ENCODE measurements around the gene PSG7. TPM values are rescaled to one million over a fixed set of nuclear protein-coding genes. Genes with fewer than 3 reads are reported as not detected.
"Not testable (repeated sequence)": the region's sequence is repeated elsewhere in the genome, so short reads cannot be mapped to it uniquely, and the experiment has no call there.

Gene PSG7
- total and polyA plus RNA-seq, 8 donors = not detected

- intact Hi-C loops (cut with DNase I; ENCODE audit: low total_unique reads) = no loop called here
Measured at GRCh38 chr19:42926781-42927180, 10.2 kb downstream of the PSG7 start.

GRCh38 chr19:42923106-42923505 is 13.9 kb downstream of the PSG7 start:
- H3K9me3 ChIP-seq; H3K27me3 ChIP-seq; H3K4me1 ChIP-seq; H3K36me3 ChIP-seq; H3K27ac ChIP-seq; H3K4me3 ChIP-seq; intact Hi-C loops (cut with DNase I; ENCODE audit: low total_unique reads): not testable (repeated sequence)
- TF ChIP-seq CTCF (IDR thresholded peaks at IDR 0.05) = peak in 2 of 7 experiments; percentile 23 to 24
- DNase-seq = peak in 1 of 2 donors; percentile 12
- 46 to 53% (median 52%) methylated on average over 9 of the region's 9 CpGs for WGBS, 5 donors

More at GRCh38 chr19:42926781-42927180, 10.2 kb downstream of the PSG7 start:
- Histone ChIP-seq H3K4me1 (no peaks in the 10 kb centered on the region), H3K4me3 (no peak overlapping the region), H3K36me3 (no peaks in the 10 kb centered on the region), H3K9me3 (no peaks in the 10 kb centered on the region), H3K27ac (no peak overlapping the region), H3K27me3 (peaks cover 0 to 7% (median 0%) of the 10 kb centered on the region in 3 donors)
- WGBS, 5 donors = 44 to 55% (median 52%) methylated on average over 2 of the region's 2 CpGs
- TF ChIP-seq CTCF (IDR thresholded peaks at IDR 0.05) (no peak), EP300 (IDR thresholded peaks at IDR 0.05) (no peak), POLR2A (IDR thresholded peaks at IDR 0.05) (no peak), POLR2AphosphoS5 (IDR thresholded peaks at IDR 0.05) (no peak)
- DNase-seq = no peak

- intact Hi-C loops (cut with DNase I; ENCODE audit: low total_unique reads); H3K4me1 ChIP-seq; H3K9me3 ChIP-seq; DNase-seq; H3K27ac ChIP-seq; H3K36me3 ChIP-seq; H3K4me3 ChIP-seq; H3K27me3 ChIP-seq: not testable (repeated sequence)
Measured at GRCh38 chr19:42920971-42921370, 16.0 kb downstream of the PSG7 start.

GRCh38 chr19:42919757-42920079 is 17.3 kb downstream of the PSG7 start:
- 9 to 24% (median 12%) methylated on average over 3 of the region's 3 CpGs for WGBS, 5 donors

GRCh38 chr19:42919070-42919756 is 17.8 kb downstream of the PSG7 start:
- H3K36me3 ChIP-seq; H3K4me1 ChIP-seq; H3K27me3 ChIP-seq; DNase-seq; H3K9me3 ChIP-seq; intact Hi-C loops (cut with DNase I; ENCODE audit: low total_unique reads); H3K27ac ChIP-seq; H3K4me3 ChIP-seq: not testable (repeated sequence)
- 66 to 77% (median 72%) methylated on average over 23 to 26 of the region's 26 CpGs for WGBS, 5 donors

More at GRCh38 chr19:42919757-42920079, 17.3 kb downstream of the PSG7 start:
- Histone ChIP-seq H3K4me1 (no peaks in the 10 kb centered on the region), H3K9me3 (no peaks in the 10 kb centered on the region), H3K4me3 (no peak overlapping the region), H3K27ac (no peak overlapping the region), H3K27me3 (no peaks in the 10 kb centered on the region), H3K36me3 (no peaks in the 10 kb centered on the region)
- TF ChIP-seq EP300 (IDR thresholded peaks at IDR 0.05) (no peak), POLR2AphosphoS5 (IDR thresholded peaks at IDR 0.05) (no peak)
- no peak for DNase-seq
- intact Hi-C loops (cut with DNase I; ENCODE audit: low total_unique reads) = no loop called here

GRCh38 chr19:42918377-42919069 is 18.5 kb downstream of the PSG7 start:
- 74 to 84% (median 81%) methylated on average over 10 to 15 of the region's 15 CpGs for WGBS, 5 donors
- intact Hi-C loops (cut with DNase I; ENCODE audit: low total_unique reads); DNase-seq: not testable (repeated sequence)

GRCh38 chr19:42917634-42918033 is 19.4 kb downstream of the PSG7 start, which contains the start of gene PSG6:
TSS of gene PSG6 (minus strand) at chr19:42917894. CDS start at chr19:42917792, 102 bp downstream.
- H3K9me3 ChIP-seq; H3K4me3 ChIP-seq; H3K27me3 ChIP-seq; H3K27ac ChIP-seq; H3K4me1 ChIP-seq; DNase-seq; intact Hi-C loops (cut with DNase I; ENCODE audit: low total_unique reads); H3K36me3 ChIP-seq: not testable (repeated sequence)
- 38 to 68% (median 50%) methylated on average over 1 of the region's 1 CpG for WGBS, 5 donors

More at GRCh38 chr19:42918377-42919069, 18.5 kb downstream of the PSG7 start:
- H3K4me1 ChIP-seq, H3K27ac ChIP-seq, H3K4me3 ChIP-seq, H3K9me3 ChIP-seq, H3K36me3 ChIP-seq, H3K27me3 ChIP-seq: not testable (repeated sequence)

GRCh38 chr19:42916931-42917330 is 20.1 kb downstream of the PSG7 start:
- H3K36me3 ChIP-seq; H3K4me1 ChIP-seq; intact Hi-C loops (cut with DNase I; ENCODE audit: low total_unique reads); H3K4me3 ChIP-seq; DNase-seq; H3K9me3 ChIP-seq; H3K27me3 ChIP-seq; H3K27ac ChIP-seq: not testable (repeated sequence)
- 77 to 96% (median 83%) methylated on average over 1 of the region's 1 CpG for WGBS, 5 donors

- H3K4me3 ChIP-seq; H3K9me3 ChIP-seq; DNase-seq; H3K27ac ChIP-seq; H3K27me3 ChIP-seq; H3K36me3 ChIP-seq; H3K4me1 ChIP-seq; intact Hi-C loops (cut with DNase I; ENCODE audit: low total_unique reads): not testable (repeated sequence)
- WGBS, 5 donors = 76 to 85% (median 80%) methylated on average over 5 of the region's 5 CpGs
Measured at GRCh38 chr19:42913516-42913915, 23.5 kb downstream of the PSG7 start.

Data from stomach (tissue), 9 donors.